ENCODE data around the gene GRK5. TPM values are rescaled to one million over a fixed set of nuclear protein-coding genes. Genes with fewer than 3 reads are reported as not detected.

Gene GRK5
- total RNA-seq, 1 experiment from 2014 or later: 2.3 TPM

GRCh38 chr10:119365773-119366599 lies 158.6 kb downstream of the GRK5 start (continued):
- TF ChIP-seq AR (CRISPR knock-in tag; IDR thresholded peaks at IDR 0.05) (no peak), ZNF232 (CRISPR knock-in tag; IDR thresholded peaks at IDR 0.05) (no peak), ELF4 (CRISPR knock-in tag; IDR thresholded peaks at IDR 0.05; ENCODE audit: low read depth) (no peak)

- no peaks in the 10 kb centered on the region; the same call in 1 of the 2 replicates for H3K27me3 Mint-ChIP-seq (ENCODE audit: low read depth)
- ATAC-seq (no peak), DNase-seq (ENCODE audit: low spot score) (no peak)
- no peak overlapping the region for H3K27ac Mint-ChIP-seq
- no peaks in the 10 kb centered on the region for H3K9me3 Mint-ChIP-seq
- no peaks in the 10 kb centered on the region for H3K4me1 Mint-ChIP-seq
- CTCF ChIA-PET: interaction anchor here (1.3 kb wide), 1 partner anchor 169 kb away, joined by 6 read pairs; no protein-coding TSS in a partner anchor
- H3K4me3 Mint-ChIP-seq: no peak overlapping the region
- POLR2A ChIA-PET: no interaction called here
- no peaks in the 10 kb centered on the region for H3K36me3 Mint-ChIP-seq
- TF ChIP-seq USF2 (CRISPR knock-in tag; IDR thresholded peaks at IDR 0.05): no peak
- no peak for TF ChIP-seq E2F4 (CRISPR knock-in tag; IDR thresholded peaks at IDR 0.05; ENCODE audit: borderline replicate concordance, low read depth)
- no peak for TF ChIP-seq TCF7 (CRISPR knock-in tag; IDR thresholded peaks at IDR 0.05; ENCODE audit: low read depth)
- no peak for TF ChIP-seq ZNF232 (CRISPR knock-in tag; IDR thresholded peaks at IDR 0.05)
- no peak for TF ChIP-seq ZNF512 (CRISPR knock-in tag; IDR thresholded peaks at IDR 0.05; ENCODE audit: borderline replicate concordance)
- TF ChIP-seq PRDM15 (CRISPR knock-in tag; IDR thresholded peaks at IDR 0.05): no peak
Measured at GRCh38 chr10:119367841-119368549, 160.6 kb downstream of the GRK5 start.

GRCh38 chr10:119368581-119368980 lies 161.2 kb downstream of the GRK5 start:
- ChIA-PET POLR2A (no interaction called here), CTCF (no interaction called here)
- Mint-ChIP-seq H3K9me3 (no peaks in the 10 kb centered on the region), H3K27ac (no peak overlapping the region), H3K36me3 (no peaks in the 10 kb centered on the region), H3K4me3 (no peak overlapping the region), H3K4me1 (no peaks in the 10 kb centered on the region), H3K27me3 (ENCODE audit: low read depth) (no peaks in the 10 kb centered on the region; the same call in 1 of the 2 replicates)
- DNase-seq (ENCODE audit: low spot score): no peak
- ATAC-seq: no peak
- TF ChIP-seq PREB (CRISPR knock-in tag; IDR thresholded peaks at IDR 0.05; ENCODE audit: borderline replicate concordance) (no peak), ESRRA (CRISPR knock-in tag; IDR thresholded peaks at IDR 0.05; ENCODE audit: borderline replicate concordance) (no peak), FOXJ3 (CRISPR knock-in tag; IDR thresholded peaks at IDR 0.05; ENCODE audit: borderline replicate concordance) (no peak), FOXP1 (CRISPR knock-in tag; IDR thresholded peaks at IDR 0.05; ENCODE audit: borderline replicate concordance) (no peak), SP1 (CRISPR knock-in tag; conservative IDR thresholded peaks at IDR 0.05) (no peak), ZNF138 (CRISPR knock-in tag; conservative IDR thresholded peaks at IDR 0.05) (no peak), SMAD3 (CRISPR knock-in tag; IDR thresholded peaks at IDR 0.05; ENCODE audit: borderline replicate concordance) (no peak)
